ENCODE results near the gene CEP192.
"Not testable (repeated sequence)": the region's sequence is repeated elsewhere in the genome, so short reads cannot be mapped to it uniquely, and the experiment has no call there.

Gene CEP192

GRCh38 chr18:12973562-12974213, 17.5 kb upstream of the CEP192 start:
- TF ChIP-seq CTCF (conservative IDR thresholded peaks at IDR 0.05), result no peak
- H3K27ac ChIP-seq, result no peak overlapping the region

- no peak overlapping the region for H3K27ac ChIP-seq
- no peak for TF ChIP-seq CTCF (conservative IDR thresholded peaks at IDR 0.05)
Measured at GRCh38 chr18:12975488-12975887, 15.7 kb upstream of the CEP192 start.

- no peak overlapping the region for H3K27ac ChIP-seq
- TF ChIP-seq CTCF (conservative IDR thresholded peaks at IDR 0.05), result no peak
Measured at GRCh38 chr18:12976305-12976704, 14.9 kb upstream of the CEP192 start.

- not testable (repeated sequence) for H3K27ac ChIP-seq
Measured at GRCh38 chr18:12980065-12980464, 11.1 kb upstream of the CEP192 start.

GRCh38 chr18:12989397-12990122, 1.6 kb upstream of the CEP192 start:
- no peak for TF ChIP-seq CTCF (conservative IDR thresholded peaks at IDR 0.05)
- H3K27ac ChIP-seq, result peak overlapping the region; percentile 86

GRCh38 chr18:12990123-12990475, 1.1 kb upstream of the CEP192 start:
- no peak for TF ChIP-seq CTCF (conservative IDR thresholded peaks at IDR 0.05)
- H3K27ac ChIP-seq, result peak overlapping the region; percentile 86

- no peak for TF ChIP-seq CTCF (conservative IDR thresholded peaks at IDR 0.05)
- peak overlapping the region; percentile 86 for H3K27ac ChIP-seq
Measured at GRCh38 chr18:12990641-12990966, 558 bp upstream of the CEP192 start.

GRCh38 chr18:12991821-12992179, 638 bp downstream of the CEP192 start:
- no peak for TF ChIP-seq CTCF (conservative IDR thresholded peaks at IDR 0.05)
- peak overlapping the region; percentile 86 for H3K27ac ChIP-seq

All from VCaP (cell line).